GM18873 (cell line): ENCODE measurements around the gene ARSD.
"Not testable (repeated sequence)": the region's sequence is repeated elsewhere in the genome, so short reads cannot be mapped to it uniquely, and the experiment has no call there.

Experiments
- ATAC-seq: cut with Tn5 transposase; IDR thresholded peaks from one replicate; pipeline ENCODE4 v1.9.1; 2021; ENCODE audit warnings: mild to moderate bottlenecking, moderate library complexity, moderate number of reproducible peaks; ENCODE audit not compliant: unreplicated experiment, low FRiP score

ARSD gene

GRCh38 chrX:2928583-2929434 lies at the start of gene ARSD:
TSS of gene ARSD (minus strand) at chrX:2929339. CDS start at chrX:2929275, 64 bp downstream.
- peak; percentile 75 for ATAC-seq

DNA sequence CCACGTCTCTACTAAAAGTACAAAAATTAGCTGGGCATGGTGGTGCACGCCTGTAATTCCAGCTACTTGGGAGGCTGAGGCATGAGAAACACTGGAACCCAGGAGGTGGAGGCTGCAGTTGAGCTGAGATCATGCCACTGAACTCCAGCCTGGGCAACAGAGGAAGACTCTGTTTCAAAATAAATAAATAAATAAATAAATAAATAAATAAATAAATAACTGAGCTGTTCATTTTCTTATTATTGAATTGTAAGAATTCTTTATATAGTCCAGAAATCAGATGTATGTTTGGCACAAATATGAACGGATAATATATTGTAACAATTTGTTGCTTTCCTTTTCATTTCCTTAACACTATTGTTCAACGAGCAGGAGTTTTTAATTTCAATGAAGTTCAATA lies 49.5 kb upstream of the ARSD start:
- ATAC-seq, result not testable (repeated sequence)

- ATAC-seq, result no peak
These were observed 45.8 kb upstream of the ARSD start for GRCh38 chrX:2974961-2975360.

DNA sequence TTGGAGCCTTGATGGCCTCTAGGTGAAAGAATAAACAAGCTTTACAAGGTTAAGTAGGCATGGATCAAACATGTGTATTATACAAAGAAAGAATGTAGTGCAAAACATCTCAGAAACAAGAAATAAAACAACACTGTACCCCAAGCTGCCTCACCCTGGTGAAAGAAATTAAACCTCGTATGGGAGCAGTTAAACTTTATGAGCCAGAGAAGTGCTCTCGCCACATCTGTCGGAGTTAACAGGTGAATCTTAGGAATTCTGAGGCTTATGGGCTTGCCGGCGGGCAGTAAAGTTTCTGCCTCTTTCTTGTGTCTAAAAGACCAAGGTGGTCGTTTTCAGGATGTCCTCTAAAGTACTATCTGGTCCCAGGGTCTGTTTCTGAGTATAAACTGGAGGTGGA lies 43.3 kb upstream of the ARSD start:
- ATAC-seq, result no peak

DNA sequence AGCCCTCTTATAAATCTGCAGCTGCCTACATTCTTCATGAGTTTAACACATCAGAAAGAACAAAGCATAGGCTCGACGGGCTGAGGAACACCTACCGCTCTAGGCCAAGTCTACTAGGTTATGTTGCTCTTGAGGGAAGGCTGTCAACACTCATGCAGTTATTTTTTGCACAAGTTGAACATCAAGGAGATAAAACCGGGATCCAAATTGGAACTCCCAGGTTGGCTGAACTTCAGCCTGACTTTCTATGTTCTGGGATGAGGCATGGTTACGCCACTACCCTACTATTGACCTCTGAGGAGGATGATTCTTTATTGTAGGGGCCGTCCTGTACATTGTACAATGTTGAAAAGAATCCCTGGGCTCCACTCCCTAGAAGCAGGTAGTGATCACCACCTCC lies 39.9 kb upstream of the ARSD start:
- no peak for ATAC-seq

- no peak for ATAC-seq
These were observed 39.1 kb upstream of the ARSD start for GRCh38 chrX:2967998-2968909.

- no peak for ATAC-seq
These were observed 38.4 kb upstream of the ARSD start for GRCh38 chrX:2967584-2967983.

GRCh38 chrX:2967012-2967411 lies 37.9 kb upstream of the ARSD start:
- no peak for ATAC-seq

GRCh38 chrX:2965965-2966364 lies 36.8 kb upstream of the ARSD start:
- ATAC-seq, result peak; percentile 62

GRCh38 chrX:2963992-2964794 lies 35.1 kb upstream of the ARSD start:
- not testable (repeated sequence) for ATAC-seq

GRCh38 chrX:2963449-2963848 lies 34.3 kb upstream of the ARSD start:
- ATAC-seq, result not testable (repeated sequence)

- ATAC-seq, result no peak
These were observed 33.2 kb upstream of the ARSD start for GRCh38 chrX:2962381-2962780.

DNA sequence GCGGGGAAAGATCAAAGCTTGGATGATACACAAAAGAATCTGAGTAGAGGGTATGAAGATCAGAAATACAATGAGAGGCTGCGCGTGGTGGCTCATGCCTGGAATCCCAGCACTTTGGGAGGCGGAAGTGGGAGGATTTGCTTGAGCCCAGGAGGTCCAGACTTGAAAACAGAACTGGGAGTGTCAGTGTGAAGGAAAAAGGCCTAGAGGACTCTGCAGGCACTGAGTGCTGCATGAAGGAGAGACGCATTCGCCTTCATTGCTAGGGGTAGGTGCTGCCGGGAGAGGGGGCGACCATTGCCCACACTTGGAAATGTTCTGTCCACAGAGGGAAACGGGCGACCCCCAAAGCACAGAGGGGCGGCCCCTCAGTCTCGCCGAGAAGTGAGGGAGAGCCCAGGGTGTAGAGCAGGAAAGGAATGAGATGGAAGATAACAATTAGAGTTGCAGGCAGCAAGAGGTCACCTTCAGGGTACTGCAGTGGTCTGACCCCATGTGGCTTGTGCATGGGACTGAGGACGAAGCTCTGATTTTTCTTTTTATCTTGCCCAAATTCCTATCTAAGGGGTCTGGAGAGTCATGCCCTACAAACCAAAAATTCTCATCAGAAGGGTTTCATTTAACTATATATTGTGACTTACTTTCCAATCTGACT lies 31.8 kb upstream of the ARSD start:
- ATAC-seq, result no peak

DNA sequence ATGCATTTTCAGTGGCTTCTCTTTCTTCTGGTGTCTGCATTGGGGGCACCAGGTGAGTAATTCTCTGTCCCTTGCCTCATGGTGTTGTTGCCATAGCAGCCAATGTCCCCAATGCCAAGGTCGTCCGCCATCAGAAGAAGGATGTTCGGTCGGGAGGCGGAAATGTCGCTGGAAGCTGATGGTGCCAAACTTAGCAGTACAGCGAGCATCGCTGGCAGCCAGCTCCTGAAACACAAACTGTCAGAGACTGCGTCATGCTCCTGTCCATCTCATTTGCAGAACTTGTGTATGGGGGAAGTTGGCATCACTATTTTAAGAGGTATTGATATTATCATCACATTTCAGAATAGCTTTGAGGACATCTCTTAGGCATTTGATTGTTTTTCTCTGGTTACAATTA lies 29.1 kb upstream of the ARSD start:
- ATAC-seq, result no peak

DNA sequence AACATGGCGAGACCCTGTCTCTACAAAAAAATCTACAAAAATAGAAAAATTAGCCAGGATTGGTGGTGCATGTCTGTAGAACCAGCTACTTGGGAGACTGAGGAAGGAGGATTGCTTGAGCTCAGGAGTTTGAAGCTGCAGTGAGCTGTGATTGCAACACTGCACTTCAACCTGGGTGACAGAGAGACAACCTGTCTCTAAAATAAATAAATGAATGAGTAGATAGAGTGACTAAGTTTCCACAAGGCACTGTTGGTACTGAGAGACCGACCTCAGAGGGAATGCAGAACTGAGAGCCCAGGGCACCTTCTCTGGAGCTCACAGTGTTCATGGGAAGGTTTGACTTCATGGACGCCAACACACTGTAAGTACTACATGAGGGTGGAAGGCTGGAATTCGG lies 26.7 kb upstream of the ARSD start:
- no peak for ATAC-seq

DNA sequence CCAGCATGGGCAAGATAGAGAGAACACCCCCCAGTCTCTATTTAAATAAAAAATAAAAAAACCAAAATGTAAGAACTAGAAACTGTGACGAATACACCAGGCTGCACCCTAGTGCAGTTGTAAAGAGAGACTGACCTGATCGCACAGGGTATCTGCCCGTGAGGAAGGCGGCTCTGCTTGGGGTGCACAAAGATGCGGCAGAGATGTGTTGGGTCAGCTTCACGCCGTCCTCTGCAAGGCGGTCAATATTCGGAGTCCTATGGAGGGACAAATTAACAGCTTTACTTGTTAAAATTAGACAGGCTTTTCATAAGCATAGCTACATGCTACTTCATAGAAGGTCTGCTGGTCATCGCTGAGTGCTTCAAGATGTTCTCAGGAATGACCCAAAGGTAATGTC lies 26.1 kb upstream of the ARSD start:
- no peak for ATAC-seq

GRCh38 chrX:2954541-2954940 lies 25.4 kb upstream of the ARSD start:
- no peak for ATAC-seq

DNA sequence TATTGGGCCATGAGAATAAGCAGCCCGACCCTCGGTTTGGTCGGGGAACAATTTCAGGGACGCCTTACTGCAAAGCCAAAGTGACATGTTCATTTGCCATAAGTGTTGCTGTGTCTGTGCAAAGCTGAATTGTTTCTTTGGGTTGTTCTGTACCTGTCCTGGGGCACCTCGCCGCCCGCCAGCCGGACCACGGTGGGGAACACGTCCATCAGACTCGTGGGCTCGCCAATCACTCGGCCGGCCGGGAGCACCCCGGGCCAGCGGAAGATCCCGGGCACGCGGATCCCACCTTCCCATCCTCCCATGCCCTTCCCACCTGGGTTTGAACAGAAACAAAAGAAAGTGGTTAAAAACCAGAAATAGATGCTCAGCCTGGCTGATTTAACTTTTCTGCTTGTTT lies 8.8 kb upstream of the ARSD start:
- not testable (repeated sequence) for ATAC-seq

- no peak for ATAC-seq
These were observed 5.9 kb upstream of the ARSD start for GRCh38 chrX:2934715-2935710.
